GM19099 (cell line): ENCODE data around the gene MTHFD1L.

ENCODE experiments used
- POLR2A ChIP-seq: IDR thresholded peaks from 3 replicates; pipeline ENCODE4 v1.6.1; 2011; ENCODE audit warnings: low read depth; ENCODE audit not compliant: insufficient read length; ENCODE audit errors: extremely low read depth

The MTHFD1L gene

DNA sequence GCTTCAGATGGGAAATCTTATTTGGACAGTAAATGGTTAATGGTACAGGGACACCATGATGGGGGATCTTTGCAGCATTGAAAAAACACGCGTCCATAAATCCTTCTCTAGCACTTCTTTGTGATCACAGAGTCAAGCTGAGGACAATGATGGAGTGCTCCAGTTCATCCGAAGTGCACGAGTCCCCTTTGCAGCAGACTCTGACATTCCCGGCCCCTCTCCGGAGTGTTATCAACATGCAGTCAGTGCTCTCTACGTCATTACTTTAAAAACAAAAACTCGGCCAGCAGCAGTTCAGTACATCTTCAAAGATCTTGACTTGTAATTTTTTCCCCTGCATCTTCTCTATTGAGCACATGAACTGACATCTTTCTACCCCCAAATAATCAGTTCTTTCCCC is 188.8 kb downstream of the MTHFD1L start:
- TF ChIP-seq POLR2A: no peak

- no peak for TF ChIP-seq POLR2A
Measured at GRCh38 chr6:151056230-151056907, 190.9 kb downstream of the MTHFD1L start.

DNA sequence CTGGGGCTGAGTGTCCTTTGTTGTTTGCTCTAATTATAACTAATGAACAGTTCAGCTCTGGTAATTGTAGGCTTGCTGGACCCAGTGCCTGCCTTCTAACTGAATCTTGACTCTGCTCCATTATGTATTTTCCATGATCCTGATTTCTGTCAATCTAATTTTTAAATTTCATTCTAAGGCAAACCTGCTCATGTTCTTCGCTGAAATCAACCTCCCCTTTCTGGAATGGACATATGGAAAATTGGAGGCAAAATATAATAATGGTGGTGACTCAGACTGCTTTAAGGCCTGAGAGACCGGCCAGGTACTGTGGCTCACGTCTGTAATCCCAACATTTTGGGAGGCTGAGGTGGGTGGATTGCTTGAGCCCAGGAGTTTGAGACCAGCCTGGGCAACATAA is 191.6 kb downstream of the MTHFD1L start:
- TF ChIP-seq POLR2A: no peak

DNA sequence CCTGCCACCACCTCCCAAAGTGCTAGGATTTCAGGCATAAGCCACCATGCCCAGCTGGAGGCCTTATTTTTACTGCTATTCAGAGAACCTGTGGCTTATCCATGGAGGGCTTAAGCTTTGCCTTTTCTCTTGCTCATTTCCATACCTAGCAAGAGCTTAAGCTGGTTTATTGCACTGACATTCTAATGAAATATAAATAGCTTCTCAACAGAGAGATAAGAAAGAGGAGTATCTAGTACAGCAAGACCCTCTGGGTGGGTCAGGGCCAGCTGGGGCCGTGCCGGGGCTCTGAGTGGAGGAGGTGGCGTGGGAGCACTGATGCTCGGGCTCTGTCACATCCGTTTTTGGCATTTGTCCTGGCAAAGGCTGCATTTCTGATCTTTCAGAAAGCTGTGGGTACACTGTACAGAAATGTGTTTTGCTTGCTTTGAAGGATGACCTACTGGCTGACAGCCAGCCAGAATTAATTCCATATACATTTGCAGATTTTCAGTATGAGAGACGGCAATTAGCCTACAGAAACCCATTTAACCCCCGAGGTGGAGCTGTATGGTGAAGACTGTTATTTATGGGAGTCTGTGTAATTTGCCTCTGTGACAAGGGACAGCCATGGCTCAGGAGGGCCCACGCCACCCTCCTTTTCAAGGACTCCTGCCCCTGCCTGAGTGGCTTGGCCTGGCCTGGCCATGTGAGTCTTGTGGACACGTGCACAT is 192.7 kb downstream of the MTHFD1L start:
- TF ChIP-seq POLR2A: no peak

GRCh38 chr6:151059612-151060095 is 194.2 kb downstream of the MTHFD1L start:
- no peak for TF ChIP-seq POLR2A

DNA sequence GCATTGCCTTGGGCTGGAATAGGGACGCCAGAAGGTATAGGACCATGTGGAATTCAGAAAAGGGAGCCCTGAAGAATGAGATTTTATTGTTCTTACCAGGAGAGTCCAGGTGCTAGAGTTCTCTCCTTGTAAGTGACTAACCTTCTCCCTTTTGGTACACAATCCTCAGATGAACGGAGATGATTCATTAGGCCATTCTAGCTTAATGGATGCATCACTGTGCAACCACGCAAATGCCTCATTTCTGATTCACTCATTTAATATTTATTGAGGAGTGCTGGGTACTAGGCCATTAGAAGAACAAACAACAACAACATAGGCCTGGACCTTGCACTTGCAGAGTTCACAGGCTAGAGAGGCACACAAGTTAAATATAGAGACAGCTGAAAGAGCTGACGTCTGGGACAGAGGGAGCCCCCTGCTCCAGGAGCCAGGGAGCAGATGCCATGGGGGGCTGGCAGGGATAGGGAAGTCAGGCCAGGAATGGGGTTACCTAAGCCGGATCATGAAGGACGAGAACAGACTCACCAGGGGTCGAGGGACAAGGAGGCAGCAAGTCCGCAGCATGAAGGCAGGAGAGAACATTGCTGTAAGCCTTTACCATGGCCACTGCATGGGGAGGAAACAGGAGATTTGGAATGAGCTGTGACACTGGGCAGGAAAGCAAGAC is 194.7 kb downstream of the MTHFD1L start:
- no peak for TF ChIP-seq POLR2A

GRCh38 chr6:151060766-151061531 is 195.4 kb downstream of the MTHFD1L start:
- TF ChIP-seq POLR2A: no peak

GRCh38 chr6:151063352-151063751 is 197.8 kb downstream of the MTHFD1L start:
- no peak for TF ChIP-seq POLR2A

GRCh38 chr6:151063842-151064647 is 198.5 kb downstream of the MTHFD1L start:
- no peak for TF ChIP-seq POLR2A

- TF ChIP-seq POLR2A: no peak
Measured at GRCh38 chr6:151065027-151065815, 199.7 kb downstream of the MTHFD1L start.

GRCh38 chr6:151067684-151068596 is 202.4 kb downstream of the MTHFD1L start:
- no peak for TF ChIP-seq POLR2A

- no peak for TF ChIP-seq POLR2A
Measured at GRCh38 chr6:151068761-151069312, 203.3 kb downstream of the MTHFD1L start.
